Uterus (tissue), 4 donors: ENCODE data around the gene EPHA5. TPM values are rescaled to one million over a fixed set of nuclear protein-coding genes. Genes with fewer than 3 reads are reported as not detected.

Experiments
- DNase-seq, 2 donors: peaks; one replicate each; pipeline ENCODE4 v3.0.0-alpha.2; 2019 to 2020
- H3K27ac ChIP-seq, 2 donors: fragments of 200-600 bp; sonication (generic); 1 replicate in 1 of 2; 2 replicates in 1 of 2; pipeline ENCODE4 v1.5.1; 2016 to 2018
- H3K27me3 ChIP-seq, 2 donors: fragments of 200-600 bp; sonication (generic); one replicate each; pipeline ENCODE4 v1.5.1; 2018 to 2019; ENCODE audit warnings: control low read depth in 1 of 2
- H3K36me3 ChIP-seq, 2 donors: fragments of 200-600 bp; sonication (generic); one replicate each; pipeline ENCODE4 v1.5.1; 2019; ENCODE audit warnings: control low read depth in 1 of 2
- H3K4me1 ChIP-seq, 2 donors: fragments of 200-600 bp; sonication (generic); one replicate each; pipeline ENCODE4 v1.5.1; 2018 to 2019; ENCODE audit warnings: control low read depth in 1 of 2
- H3K4me3 ChIP-seq, 2 donors: fragments of 200-600 bp; sonication (generic); 1 replicate in 1 of 2; 2 replicates in 1 of 2; pipeline ENCODE4 v1.5.1; 2018 to 2019; ENCODE audit warnings: mild to moderate bottlenecking in 1 of 2
- H3K9me3 ChIP-seq, 2 donors: fragments of 200-600 bp; sonication (generic); one replicate each; pipeline ENCODE4 v1.5.1; 2019; ENCODE audit warnings: control low read depth in 1 of 2
- POLR2A ChIP-seq, 2 donors: fragments of 450-650 bp; IDR thresholded peaks; one replicate each; pipeline ENCODE4 v1.6.1; 2016; ENCODE audit warnings: antibody characterized with exemption in 2 of 2, mild to moderate bottlenecking in 1 of 2, moderate library complexity in 1 of 2
- intact Hi-C: fragments of 100-400 bp; cut with DNase I; formaldehyde crosslinking; loops from one replicate; pipeline ENCODE4 v1.15.1; 2023; ENCODE audit warnings: low total_unique reads
- total RNA-seq, 4 donors: library from RNA; depleted of rRNA in 3 of 4; stranded (reverse); fragments of >200 nt in 3 of 4; gene quantifications; one replicate each; pipeline versions ENCODE4 v1.1.0 to v1.2.4, GENCODE V29; 2014 to 2023
- TF ChIP-seq, protein P1 (sequence below), 4 experiments: fragments of 200-600 bp in 2 of 4; fragments of 450-650 bp in 2 of 4; sonication (generic) in 2 of 4; IDR thresholded peaks; one replicate each; pipeline ENCODE4 v1.5.1; 2016 to 2019; ENCODE audit warnings: antibody characterized with exemption in 4 of 4, mild to moderate bottlenecking in 2 of 4, moderate library complexity in 1 of 4
- donor health status: DM: yes; HTN: yes; CAD: no.

Gene EPHA5
- total RNA-seq, result 10 to 100 TPM in 1 of 4 donors, 1 to 10 TPM in 1, not detected in 2; 1.2 to 10.4 TPM

DNA sequence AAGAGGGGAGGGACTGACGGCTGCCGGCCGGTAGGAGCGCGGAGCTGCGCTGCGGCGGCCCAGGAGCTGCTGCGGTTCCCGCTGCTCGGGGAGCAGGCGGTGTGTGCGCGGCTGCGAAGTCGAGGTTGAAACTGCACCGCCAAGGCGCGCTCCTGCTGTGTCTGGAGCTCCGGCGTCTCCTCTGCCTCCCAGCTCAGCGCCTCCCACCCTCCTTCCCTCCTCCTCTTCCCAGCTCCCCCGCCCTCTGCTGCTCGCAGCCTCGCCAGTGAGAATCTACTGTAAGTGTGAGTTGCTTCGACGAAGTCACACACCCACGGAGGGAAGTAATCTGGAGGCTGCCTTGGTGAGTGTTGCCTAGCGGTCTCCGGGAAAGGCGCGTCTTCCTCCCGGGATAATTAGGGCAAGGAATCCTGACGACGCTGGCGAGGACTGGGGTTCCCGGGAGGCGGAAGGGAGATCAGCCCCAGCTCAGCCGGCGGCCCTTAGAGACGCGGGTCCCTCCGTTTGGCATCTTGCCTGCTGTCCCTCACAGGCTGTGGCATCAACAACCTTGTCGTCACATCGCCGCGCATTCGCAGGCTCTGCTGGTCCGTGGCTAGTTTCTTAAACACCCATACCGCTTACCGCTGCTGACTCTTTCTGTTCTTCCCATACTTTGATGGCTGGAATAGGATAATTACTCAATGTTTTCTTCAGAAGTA is at the start of gene EPHA5:
Gene EPHA5, minus strand, starts transcription at position 159 of the 701 bp plus-strand sequence. CDS start 747 bp downstream, outside the sequence.
- peak; percentile 20 to 79 for DNase-seq
- TF ChIP-seq, protein P1, sequence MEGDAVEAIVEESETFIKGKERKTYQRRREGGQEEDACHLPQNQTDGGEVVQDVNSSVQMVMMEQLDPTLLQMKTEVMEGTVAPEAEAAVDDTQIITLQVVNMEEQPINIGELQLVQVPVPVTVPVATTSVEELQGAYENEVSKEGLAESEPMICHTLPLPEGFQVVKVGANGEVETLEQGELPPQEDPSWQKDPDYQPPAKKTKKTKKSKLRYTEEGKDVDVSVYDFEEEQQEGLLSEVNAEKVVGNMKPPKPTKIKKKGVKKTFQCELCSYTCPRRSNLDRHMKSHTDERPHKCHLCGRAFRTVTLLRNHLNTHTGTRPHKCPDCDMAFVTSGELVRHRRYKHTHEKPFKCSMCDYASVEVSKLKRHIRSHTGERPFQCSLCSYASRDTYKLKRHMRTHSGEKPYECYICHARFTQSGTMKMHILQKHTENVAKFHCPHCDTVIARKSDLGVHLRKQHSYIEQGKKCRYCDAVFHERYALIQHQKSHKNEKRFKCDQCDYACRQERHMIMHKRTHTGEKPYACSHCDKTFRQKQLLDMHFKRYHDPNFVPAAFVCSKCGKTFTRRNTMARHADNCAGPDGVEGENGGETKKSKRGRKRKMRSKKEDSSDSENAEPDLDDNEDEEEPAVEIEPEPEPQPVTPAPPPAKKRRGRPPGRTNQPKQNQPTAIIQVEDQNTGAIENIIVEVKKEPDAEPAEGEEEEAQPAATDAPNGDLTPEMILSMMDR (IDR thresholded peaks at IDR 0.05), result peak in 1 of 4 experiments; percentile 0
- no peak for TF ChIP-seq POLR2A (IDR thresholded peaks at IDR 0.05)
- Histone ChIP-seq H3K4me1 (peaks cover 0 to 12% of the 10 kb centered on the region in 2 donors), H3K9me3 (no peaks in the 10 kb centered on the region), H3K36me3 (no peaks in the 10 kb centered on the region), H3K27me3 (peaks cover 0 to 19% of the 10 kb centered on the region in 2 donors), H3K4me3 (peak within 1 kb of the TSS; percentile 21 to 42), H3K27ac (peak within 1 kb of the TSS; percentile 10 to 35)
- intact Hi-C loops, result no loop called here

DNA sequence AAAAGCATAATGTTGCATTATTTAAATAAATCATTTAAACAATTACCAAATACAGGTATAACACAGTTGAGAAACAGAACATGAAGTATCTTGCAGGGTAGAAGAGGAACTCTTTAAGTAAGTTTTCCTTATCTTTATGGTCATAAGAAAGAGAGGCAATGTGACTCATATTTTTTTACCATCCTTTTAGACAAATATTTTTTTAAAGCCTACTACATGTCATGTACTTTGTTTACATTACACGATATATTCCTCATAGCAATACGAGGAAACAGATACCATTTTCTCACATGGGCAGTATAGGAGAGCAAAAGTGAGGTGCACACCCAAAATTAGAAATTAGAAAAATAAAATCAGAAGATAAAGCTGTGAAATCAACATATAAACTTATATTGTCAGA is 49.3 kb upstream of the EPHA5 start:
- no peaks in the 10 kb centered on the region for H3K4me1 ChIP-seq
- intact Hi-C loops, result no loop called here
- no peaks in the 10 kb centered on the region for H3K36me3 ChIP-seq
- H3K9me3 ChIP-seq, result no peaks in the 10 kb centered on the region
- H3K4me3 ChIP-seq, result no peak overlapping the region
- no peaks in the 10 kb centered on the region for H3K27me3 ChIP-seq
- H3K27ac ChIP-seq, result no peak overlapping the region
- TF ChIP-seq, protein P1 (IDR thresholded peaks at IDR 0.05), result no peak
- TF ChIP-seq POLR2A (IDR thresholded peaks at IDR 0.05), result no peak
- DNase-seq, result no peak

DNA sequence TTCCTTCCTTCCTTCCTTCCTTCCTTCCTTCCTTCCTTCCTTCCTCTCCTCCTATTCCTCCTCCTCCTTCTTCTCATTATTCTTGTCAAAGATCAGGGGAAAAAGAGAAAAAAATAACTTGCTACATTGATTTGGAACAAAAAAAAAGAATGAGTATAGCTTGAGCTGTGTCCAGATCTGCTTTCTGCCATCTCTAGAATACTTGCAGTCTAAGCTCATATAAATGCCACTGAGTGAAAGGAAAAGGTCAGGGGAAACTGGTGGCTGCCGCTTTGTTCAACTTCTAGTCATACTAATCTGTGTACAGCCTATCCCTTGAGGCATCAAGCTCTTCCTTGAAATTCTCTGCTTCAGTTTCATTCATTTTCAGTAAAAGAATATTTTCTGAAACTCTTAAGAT is 28.3 kb upstream of the EPHA5 start:
- Histone ChIP-seq H3K4me3 (no peak overlapping the region), H3K4me1 (no peaks in the 10 kb centered on the region), H3K27ac (no peak overlapping the region), H3K36me3 (no peaks in the 10 kb centered on the region), H3K27me3 (no peaks in the 10 kb centered on the region), H3K9me3 (no peaks in the 10 kb centered on the region)
- intact Hi-C loops, result no loop called here
- no peak for DNase-seq
- TF ChIP-seq, protein P1 (IDR thresholded peaks at IDR 0.05), result no peak
- no peak for TF ChIP-seq POLR2A (IDR thresholded peaks at IDR 0.05)

DNA sequence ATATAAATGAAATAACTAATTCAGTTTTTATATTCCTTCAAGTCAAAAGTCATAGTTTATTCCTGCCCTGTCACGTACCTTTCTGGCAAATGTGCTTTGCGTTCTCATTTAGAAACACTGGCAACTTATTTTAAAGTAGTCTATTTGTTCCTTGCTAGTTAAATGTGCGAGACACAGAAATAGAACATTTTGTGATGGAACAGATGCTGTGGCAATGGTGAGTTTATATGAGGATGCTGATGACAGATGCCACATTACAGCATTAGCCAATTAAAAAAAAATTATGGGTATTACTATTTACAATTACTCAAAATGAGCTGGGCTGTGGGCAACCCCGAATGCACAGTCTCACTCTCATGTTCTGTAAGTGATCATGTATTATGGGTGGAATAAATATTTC is 26.1 kb upstream of the EPHA5 start:
- intact Hi-C loops, result no loop called here
- Histone ChIP-seq H3K4me1 (no peaks in the 10 kb centered on the region), H3K36me3 (no peaks in the 10 kb centered on the region), H3K27ac (no peak overlapping the region), H3K9me3 (no peaks in the 10 kb centered on the region), H3K4me3 (no peak overlapping the region), H3K27me3 (no peaks in the 10 kb centered on the region)
- no peak for DNase-seq
- TF ChIP-seq POLR2A (IDR thresholded peaks at IDR 0.05), result no peak
- TF ChIP-seq, protein P1 (IDR thresholded peaks at IDR 0.05), result no peak

DNA sequence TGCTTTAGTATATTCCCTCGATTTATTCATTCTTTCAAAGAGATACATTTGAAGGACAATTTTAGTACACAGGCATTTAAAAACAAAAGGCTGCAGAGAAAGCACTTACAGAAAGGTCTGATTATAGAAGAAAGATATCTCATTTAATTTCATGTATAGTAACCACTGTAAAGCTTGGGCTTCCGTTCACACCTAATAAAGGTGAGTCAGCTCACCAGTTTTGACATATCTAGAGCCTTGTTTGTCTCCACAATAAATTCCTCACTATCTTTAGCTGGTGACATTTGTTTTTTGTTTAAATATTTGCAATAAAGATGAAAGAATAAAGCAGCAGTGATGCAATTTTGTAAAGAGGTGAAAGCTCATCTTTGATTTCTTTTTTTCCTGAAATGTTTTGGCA is 1.1 kb upstream of the EPHA5 start:
- no peaks in the 10 kb centered on the region for H3K9me3 ChIP-seq
- H3K27me3 ChIP-seq, result peaks cover 0 to 15% of the 10 kb centered on the region in 2 donors
- intact Hi-C loops, result no loop called here
- no peak for TF ChIP-seq POLR2A (IDR thresholded peaks at IDR 0.05)
- TF ChIP-seq, protein P1 (IDR thresholded peaks at IDR 0.05), result no peak
- H3K36me3 ChIP-seq, result no peaks in the 10 kb centered on the region
- no peak overlapping the region for H3K27ac ChIP-seq
- no peak for DNase-seq
- peaks cover 0 to 12% of the 10 kb centered on the region in 2 donors for H3K4me1 ChIP-seq
- no peak overlapping the region for H3K4me3 ChIP-seq
